ENCODE results near the gene DR1. TPM values are rescaled to one million over a fixed set of nuclear protein-coding genes. Genes with fewer than 3 reads are reported as not detected.

Gene DR1
- total RNA-seq (2013; cell fraction: nucleolus; rRNA removed), result 45.5 and 51.4 TPM in 2 replicates
- total RNA-seq (2014; rRNA removed), result 30.0 and 31.3 TPM in 2 replicates
- 30.8 and 35.6 TPM in 2 replicates for total RNA-seq (2014; rRNA removed; fragmentation: Illumina TruSeq; extraction: Trizol)
- 50.5 and 51.2 TPM in 2 replicates for total RNA-seq (2021)
- polyA plus RNA-seq (2011; ENCODE audit: low read depth), result 21.9 TPM
- 43.9 and 60.5 TPM in 2 replicates for polyA plus RNA-seq (2011; rRNA removed)
- polyA plus RNA-seq (2011; cell fraction: cytosol; rRNA removed), result 18.2 and 22.1 TPM in 2 replicates
- 12.3 and 13.1 TPM in 2 replicates for polyA plus RNA-seq (2011; cell fraction: nucleus; rRNA removed)
- polyA plus RNA-seq (2012), result 19.5 and 28.2 TPM in 2 replicates
- polyA plus RNA-seq (2014; fragmentation: Illumina TruSeq; extraction: Trizol), result 35.1 and 41.1 TPM in 2 replicates
- polyA plus RNA-seq (2014; fragmentation: Nextera tagmentation; extraction: Ambion mirVana), result 10 to 100 TPM in 1 of 2 experiments, 1 to 10 TPM in 1; 7.4 to 12.7 TPM
- 29.9 and 31.8 TPM in 2 replicates for polyA plus RNA-seq (2014; rRNA removed)
- polyA plus RNA-seq (2016; fragmentation: Nextera tagmentation; extraction: Ambion mirVana), result 10 to 100 TPM; 50.0 to 56.1 TPM
- 31.1 and 33.7 TPM in 2 replicates for polyA minus RNA-seq (2011; rRNA and poly(A)+ RNA removed)
- polyA minus RNA-seq (2011; cell fraction: cytosol; rRNA and poly(A)+ RNA removed), result 25.3 and 31.2 TPM in 2 replicates
- polyA minus RNA-seq (2011; cell fraction: nucleus; rRNA and poly(A)+ RNA removed), result 18.7 and 32.1 TPM in 2 replicates
- Bru-seq, nascent RNA, result percentile 95 among the genes with signal in this experiment
- percentile 95 among the genes with signal in this experiment for BruChase-seq, experiment 1, labeled RNA remaining after a 6-hour chase
- BruChase-seq, experiment 2, labeled RNA remaining after a 2-hour chase, result percentile 96 among the genes with signal in this experiment
- long read RNA-seq, experiment 1, full-length matches to known transcripts, result 30 of 46 reads
- long read RNA-seq, experiment 1, partial matches to known transcripts, result 0 of 46 reads
- long read RNA-seq, experiment 1, other reads (novel, unspliced or antisense), result 16 of 46 reads
- long read RNA-seq, experiment 2, full-length matches to known transcripts, result 39 of 67 reads
- long read RNA-seq, experiment 2, partial matches to known transcripts, result 0 of 67 reads
- long read RNA-seq, experiment 2, other reads (novel, unspliced or antisense), result 28 of 67 reads

DNA sequence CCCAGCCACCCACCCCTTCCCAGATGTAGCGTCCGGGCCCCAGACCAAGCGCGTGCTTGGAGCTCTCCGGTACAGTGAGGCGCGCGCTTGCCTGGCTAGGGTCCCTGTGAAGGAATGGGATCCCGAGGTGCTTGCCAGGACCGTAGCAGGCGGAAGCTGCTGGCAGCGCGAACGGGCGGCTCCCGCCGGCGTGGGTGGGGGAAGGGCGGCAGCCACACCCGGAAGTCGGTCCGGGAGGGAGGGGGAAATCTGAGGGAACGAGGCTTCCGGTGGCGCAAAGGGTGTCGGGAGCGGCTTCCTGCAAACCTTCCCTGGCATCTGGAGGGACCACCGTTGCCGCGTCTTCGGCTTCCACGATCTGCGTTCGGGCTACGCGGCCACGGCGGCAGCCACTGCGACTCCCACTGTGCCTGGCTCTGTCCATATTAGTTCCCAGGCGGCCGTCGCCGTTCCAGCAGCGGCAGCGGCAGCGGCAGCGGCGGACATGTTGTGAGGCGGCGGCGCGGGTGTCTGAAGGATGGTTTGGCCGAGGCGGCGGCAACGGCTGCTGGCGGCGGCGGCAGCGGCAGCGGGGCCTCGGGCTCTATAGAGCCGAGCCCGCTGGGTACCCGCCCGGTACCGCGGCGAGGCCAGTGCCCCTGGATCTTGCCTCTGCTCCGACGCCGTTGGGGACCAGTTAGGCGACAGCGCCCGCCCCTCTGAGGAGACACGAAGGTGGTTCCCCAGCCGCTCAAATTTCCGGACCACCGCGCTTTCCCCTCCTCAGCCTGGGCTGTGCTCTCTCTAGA is at the start of gene DR1:
TSS of gene DR1 (plus strand) at position 275 of the 788 bp plus-strand sequence. CDS start 739 bp downstream, outside the sequence.
- peak within 1 kb of the TSS; percentile 95 for H3K4me3 ChIP-seq
- no TSS peak for BruUV-seq (replicated peaks)
- peak within 1 kb of the TSS; percentile 79 for H3K4me2 ChIP-seq (ENCODE audit: control insufficient read depth, insufficient read depth)
- ATAC-seq, result peak; percentile 74
- peak; percentile 67 for DNase-seq (ENCODE audit: low read depth, low spot score)
- in situ Hi-C loops (cut with MboI), result no loop called here
- H4K20me1 ChIP-seq (ENCODE audit: control insufficient read depth, insufficient read depth), result no peaks in the 10 kb centered on the region
- peaks cover 67% of the 10 kb centered on the region for H3K79me2 ChIP-seq (ENCODE audit: control insufficient read depth, insufficient read depth, low read length)
- ChIA-PET RAD21 (ENCODE audit: unreplicated experiment) (interaction anchor here (0.8 to 1.6 kb wide), 8 partner anchors 9 to 499 kb away, joined by 3 to 7 read pairs (median 4); partner anchors contain the start of gene MTF2), POLR2A (interaction anchor here (0.7 to 1.8 kb wide), 6 partner anchors 9 to 556 kb away, joined by 3 to 9 read pairs (median 4); partner anchors contain the start of gene MTF2), SMC1A (ENCODE audit: uncharacterized antibody, unreplicated experiment) (interaction anchor here (0.6 to 1.8 kb wide), 16 partner anchors 8 to 523 kb away, joined by 3 to 10 read pairs (median 3); partner anchors contain the start of gene MTF2), CTCF (interaction anchor here (0.5 to 1.8 kb wide), 6 partner anchors 20 to 468 kb away, joined by 3 to 15 read pairs (median 3); partner anchors contain the start of gene MTF2)
- H3K9me3 ChIP-seq (replicated peaks; ENCODE audit: control insufficient read depth, insufficient read depth, low read length), result no peaks in the 10 kb centered on the region
- peaks cover 4% of the 10 kb centered on the region; the same call in 1 of the 2 replicates for H3K4me1 ChIP-seq (ENCODE audit: control insufficient read depth, insufficient read depth, low read length)
- WGBS (ENCODE audit: insufficient coverage, insufficient replicate concordance, low lambda C conversion rate, missing lambda C conversion rate), result 1% methylated on average over 67 of the region's 80 CpGs
- peak within 1 kb of the TSS; percentile 99 for H3K27ac ChIP-seq (ENCODE audit: control insufficient read depth, insufficient read depth)
- H3K9ac ChIP-seq (ENCODE audit: control insufficient read depth, insufficient read depth, low read length), result peak within 1 kb of the TSS; percentile 100
- peak within 1 kb of the TSS; percentile 96 for H2AFZ ChIP-seq (ENCODE audit: control insufficient read depth, low read depth, low read length)
- H3K27me3 ChIP-seq (replicated peaks in 1 of 2; ENCODE audit: control insufficient read depth in 2 of 2, insufficient read depth in 2 of 2, low read length in 1 of 2), result no peaks in the 10 kb centered on the region
- intact Hi-C loops (cut with micrococcal nuclease; ENCODE audit: unreplicated experiment), result loop anchor here (5.0 to 10.0 kb wide), 4 partner anchors 164 to 511 kb away; partner anchors contain the start of genes CCDC18, RPL5 and TMED5
- peak; percentile 23 for FAIRE-seq
- no peaks in the 10 kb centered on the region; a peak in 1 of 4 replicates for H3K36me3 ChIP-seq (ENCODE audit: control insufficient read depth in 2 of 2, insufficient read depth in 2 of 2, low read length in 1 of 2)
- no peak for TF ChIP-seq RAD21 (IDR thresholded peaks at IDR 0.05; ENCODE audit: insufficient read depth, low read depth, low read length)
- TF ChIP-seq SUZ12 (IDR thresholded peaks at IDR 0.05; ENCODE audit: unreplicated experiment), result no peak
- TF ChIP-seq TBL1XR1 (IDR thresholded peaks at IDR 0.05; ENCODE audit: low read depth, low read length), result peak; percentile 84
- TF ChIP-seq, protein P1, sequence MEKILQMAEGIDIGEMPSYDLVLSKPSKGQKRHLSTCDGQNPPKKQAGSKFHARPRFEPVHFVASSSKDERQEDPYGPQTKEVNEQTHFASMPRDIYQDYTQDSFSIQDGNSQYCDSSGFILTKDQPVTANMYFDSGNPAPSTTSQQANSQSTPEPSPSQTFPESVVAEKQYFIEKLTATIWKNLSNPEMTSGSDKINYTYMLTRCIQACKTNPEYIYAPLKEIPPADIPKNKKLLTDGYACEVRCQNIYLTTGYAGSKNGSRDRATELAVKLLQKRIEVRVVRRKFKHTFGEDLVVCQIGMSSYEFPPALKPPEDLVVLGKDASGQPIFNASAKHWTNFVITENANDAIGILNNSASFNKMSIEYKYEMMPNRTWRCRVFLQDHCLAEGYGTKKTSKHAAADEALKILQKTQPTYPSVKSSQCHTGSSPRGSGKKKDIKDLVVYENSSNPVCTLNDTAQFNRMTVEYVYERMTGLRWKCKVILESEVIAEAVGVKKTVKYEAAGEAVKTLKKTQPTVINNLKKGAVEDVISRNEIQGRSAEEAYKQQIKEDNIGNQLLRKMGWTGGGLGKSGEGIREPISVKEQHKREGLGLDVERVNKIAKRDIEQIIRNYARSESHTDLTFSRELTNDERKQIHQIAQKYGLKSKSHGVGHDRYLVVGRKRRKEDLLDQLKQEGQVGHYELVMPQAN (conservative IDR thresholded peaks at IDR 0.05), result no peak; the same call in none of the 2 replicates
- TF ChIP-seq, protein P2, sequence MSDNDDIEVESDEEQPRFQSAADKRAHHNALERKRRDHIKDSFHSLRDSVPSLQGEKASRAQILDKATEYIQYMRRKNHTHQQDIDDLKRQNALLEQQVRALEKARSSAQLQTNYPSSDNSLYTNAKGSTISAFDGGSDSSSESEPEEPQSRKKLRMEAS (IDR thresholded peaks at IDR 0.05; ENCODE audit: low read depth, low read length), result peak; percentile 87
- TF ChIP-seq SPI1 (IDR thresholded peaks at IDR 0.05; ENCODE audit: borderline replicate concordance, insufficient read depth, low read depth, low read length), result no peak
- TF ChIP-seq, protein P3, sequence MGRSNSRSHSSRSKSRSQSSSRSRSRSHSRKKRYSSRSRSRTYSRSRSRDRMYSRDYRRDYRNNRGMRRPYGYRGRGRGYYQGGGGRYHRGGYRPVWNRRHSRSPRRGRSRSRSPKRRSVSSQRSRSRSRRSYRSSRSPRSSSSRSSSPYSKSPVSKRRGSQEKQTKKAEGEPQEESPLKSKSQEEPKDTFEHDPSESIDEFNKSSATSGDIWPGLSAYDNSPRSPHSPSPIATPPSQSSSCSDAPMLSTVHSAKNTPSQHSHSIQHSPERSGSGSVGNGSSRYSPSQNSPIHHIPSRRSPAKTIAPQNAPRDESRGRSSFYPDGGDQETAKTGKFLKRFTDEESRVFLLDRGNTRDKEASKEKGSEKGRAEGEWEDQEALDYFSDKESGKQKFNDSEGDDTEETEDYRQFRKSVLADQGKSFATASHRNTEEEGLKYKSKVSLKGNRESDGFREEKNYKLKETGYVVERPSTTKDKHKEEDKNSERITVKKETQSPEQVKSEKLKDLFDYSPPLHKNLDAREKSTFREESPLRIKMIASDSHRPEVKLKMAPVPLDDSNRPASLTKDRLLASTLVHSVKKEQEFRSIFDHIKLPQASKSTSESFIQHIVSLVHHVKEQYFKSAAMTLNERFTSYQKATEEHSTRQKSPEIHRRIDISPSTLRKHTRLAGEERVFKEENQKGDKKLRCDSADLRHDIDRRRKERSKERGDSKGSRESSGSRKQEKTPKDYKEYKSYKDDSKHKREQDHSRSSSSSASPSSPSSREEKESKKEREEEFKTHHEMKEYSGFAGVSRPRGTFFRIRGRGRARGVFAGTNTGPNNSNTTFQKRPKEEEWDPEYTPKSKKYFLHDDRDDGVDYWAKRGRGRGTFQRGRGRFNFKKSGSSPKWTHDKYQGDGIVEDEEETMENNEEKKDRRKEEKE (IDR thresholded peaks at IDR 0.05), result no peak
- TF ChIP-seq, protein P4, sequence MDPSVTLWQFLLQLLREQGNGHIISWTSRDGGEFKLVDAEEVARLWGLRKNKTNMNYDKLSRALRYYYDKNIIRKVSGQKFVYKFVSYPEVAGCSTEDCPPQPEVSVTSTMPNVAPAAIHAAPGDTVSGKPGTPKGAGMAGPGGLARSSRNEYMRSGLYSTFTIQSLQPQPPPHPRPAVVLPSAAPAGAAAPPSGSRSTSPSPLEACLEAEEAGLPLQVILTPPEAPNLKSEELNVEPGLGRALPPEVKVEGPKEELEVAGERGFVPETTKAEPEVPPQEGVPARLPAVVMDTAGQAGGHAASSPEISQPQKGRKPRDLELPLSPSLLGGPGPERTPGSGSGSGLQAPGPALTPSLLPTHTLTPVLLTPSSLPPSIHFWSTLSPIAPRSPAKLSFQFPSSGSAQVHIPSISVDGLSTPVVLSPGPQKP (IDR thresholded peaks at IDR 0.05; ENCODE audit: low read depth, low read length), result peak; percentile 83

All from GM12878 (cell line).